Astrocyte of the cerebellum (primary cell): Measurements from ENCODE around the gene ZNF385A.

Experiments used
- DNase-seq: peaks from one replicate; pipeline ENCODE4 v3.0.0-alpha.2; 2011; ENCODE audit warnings: low read depth
- H3K4me3 ChIP-seq: 2 replicates; pipeline ENCODE4 v1.5.1; 2011; ENCODE audit warnings: mild to moderate bottlenecking, low read depth, low read length, moderate library complexity
- in situ Hi-C: cut with HindIII; loops from 2 replicates; pipeline ENCODE4 v1.10.0; 2017; ENCODE audit warnings: low sequenced_read_pairs
- TF ChIP-seq, protein P1 (sequence below): IDR thresholded peaks from 2 replicates; pipeline ENCODE4 v1.5.1; 2012; ENCODE audit warnings: low read length, low read depth, moderate library complexity, mild to moderate bottlenecking; ENCODE audit errors: missing control alignments

Gene ZNF385A

DNA sequence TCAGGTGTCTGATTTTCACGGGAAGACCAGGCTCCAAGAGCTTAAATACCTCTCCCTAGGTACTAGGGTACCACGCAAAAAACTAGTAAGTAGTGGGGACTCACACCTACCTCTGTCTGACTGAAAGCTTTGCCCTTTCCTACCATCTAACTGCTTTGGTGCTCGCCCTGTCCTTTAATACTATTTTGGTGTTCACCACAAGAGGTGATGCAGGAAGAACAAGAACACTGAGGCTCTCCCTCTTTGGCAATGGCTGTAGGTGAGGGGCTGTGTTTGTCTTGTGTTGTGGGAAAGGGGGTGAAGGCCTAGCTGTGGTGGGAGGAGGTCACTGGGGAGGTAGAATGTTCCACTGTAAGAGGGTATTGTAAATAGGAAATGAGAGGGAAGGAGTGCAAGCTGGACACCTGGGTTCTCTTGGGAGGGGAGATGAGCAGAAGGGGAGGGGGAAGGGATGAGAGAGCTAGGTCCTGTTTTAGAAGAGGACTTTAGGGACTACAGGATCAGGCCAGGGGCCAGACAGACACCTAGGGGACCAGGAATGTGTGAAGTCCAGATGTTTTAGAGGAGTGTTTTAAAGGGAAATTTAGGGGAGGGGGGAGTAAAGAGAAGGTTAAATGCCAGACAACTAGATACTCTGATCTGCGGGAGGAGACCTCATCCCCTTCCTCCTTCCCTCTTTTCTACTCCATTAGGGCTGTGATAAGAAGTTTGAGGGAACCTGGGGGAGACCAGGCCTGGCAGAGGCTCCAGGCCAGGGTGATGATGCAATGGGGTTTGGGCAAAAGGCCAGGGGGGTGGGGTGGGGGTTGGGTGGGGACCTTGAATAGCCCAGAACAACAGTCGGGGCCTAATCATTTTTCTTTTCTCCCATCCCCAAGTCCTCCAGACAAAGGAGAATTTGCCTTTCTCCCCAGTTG, 32.4 kb upstream of the ZNF385A start:
- no peak for DNase-seq
- TF ChIP-seq, protein P1, sequence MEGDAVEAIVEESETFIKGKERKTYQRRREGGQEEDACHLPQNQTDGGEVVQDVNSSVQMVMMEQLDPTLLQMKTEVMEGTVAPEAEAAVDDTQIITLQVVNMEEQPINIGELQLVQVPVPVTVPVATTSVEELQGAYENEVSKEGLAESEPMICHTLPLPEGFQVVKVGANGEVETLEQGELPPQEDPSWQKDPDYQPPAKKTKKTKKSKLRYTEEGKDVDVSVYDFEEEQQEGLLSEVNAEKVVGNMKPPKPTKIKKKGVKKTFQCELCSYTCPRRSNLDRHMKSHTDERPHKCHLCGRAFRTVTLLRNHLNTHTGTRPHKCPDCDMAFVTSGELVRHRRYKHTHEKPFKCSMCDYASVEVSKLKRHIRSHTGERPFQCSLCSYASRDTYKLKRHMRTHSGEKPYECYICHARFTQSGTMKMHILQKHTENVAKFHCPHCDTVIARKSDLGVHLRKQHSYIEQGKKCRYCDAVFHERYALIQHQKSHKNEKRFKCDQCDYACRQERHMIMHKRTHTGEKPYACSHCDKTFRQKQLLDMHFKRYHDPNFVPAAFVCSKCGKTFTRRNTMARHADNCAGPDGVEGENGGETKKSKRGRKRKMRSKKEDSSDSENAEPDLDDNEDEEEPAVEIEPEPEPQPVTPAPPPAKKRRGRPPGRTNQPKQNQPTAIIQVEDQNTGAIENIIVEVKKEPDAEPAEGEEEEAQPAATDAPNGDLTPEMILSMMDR, result no peak
- peak overlapping the region; percentile 90 for H3K4me3 ChIP-seq
- in situ Hi-C loops, result no loop called here

DNA sequence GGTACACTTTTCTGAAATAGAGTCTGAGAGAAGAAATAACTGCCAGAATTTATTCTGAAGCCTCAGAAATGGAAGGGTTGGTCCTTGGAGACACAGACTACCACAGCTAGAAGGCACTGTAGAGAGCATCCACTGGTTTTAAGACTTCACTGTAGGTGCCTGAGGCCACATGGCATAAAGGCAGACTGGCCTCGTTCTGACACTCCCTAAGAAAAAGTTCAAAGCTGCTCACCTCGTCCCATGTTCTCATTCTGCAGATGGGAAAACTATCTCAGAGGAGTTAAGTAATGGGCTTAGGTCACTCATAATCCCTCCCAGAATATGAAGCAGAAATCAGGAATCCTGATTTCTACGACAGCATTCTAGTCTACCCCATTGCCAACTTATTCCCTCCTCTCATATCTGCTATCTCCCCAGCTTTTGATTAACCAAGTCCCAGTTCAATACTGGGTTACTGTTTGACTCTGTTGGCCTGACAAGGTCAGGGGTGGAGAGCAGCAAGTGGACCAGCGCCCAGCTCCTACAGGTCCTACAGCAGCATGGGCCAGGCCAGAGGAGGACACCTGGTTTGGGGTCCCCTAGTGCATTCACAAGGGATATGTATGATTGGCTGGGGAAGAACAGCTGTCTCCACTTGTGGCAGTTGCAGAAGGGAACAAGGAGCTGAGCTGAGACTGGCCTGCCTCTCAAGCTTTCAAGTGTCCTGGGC, 30.8 kb upstream of the ZNF385A start:
- TF ChIP-seq, protein P1, result no peak
- H3K4me3 ChIP-seq, result no peak overlapping the region
- in situ Hi-C loops, result no loop called here
- DNase-seq, result no peak

DNA sequence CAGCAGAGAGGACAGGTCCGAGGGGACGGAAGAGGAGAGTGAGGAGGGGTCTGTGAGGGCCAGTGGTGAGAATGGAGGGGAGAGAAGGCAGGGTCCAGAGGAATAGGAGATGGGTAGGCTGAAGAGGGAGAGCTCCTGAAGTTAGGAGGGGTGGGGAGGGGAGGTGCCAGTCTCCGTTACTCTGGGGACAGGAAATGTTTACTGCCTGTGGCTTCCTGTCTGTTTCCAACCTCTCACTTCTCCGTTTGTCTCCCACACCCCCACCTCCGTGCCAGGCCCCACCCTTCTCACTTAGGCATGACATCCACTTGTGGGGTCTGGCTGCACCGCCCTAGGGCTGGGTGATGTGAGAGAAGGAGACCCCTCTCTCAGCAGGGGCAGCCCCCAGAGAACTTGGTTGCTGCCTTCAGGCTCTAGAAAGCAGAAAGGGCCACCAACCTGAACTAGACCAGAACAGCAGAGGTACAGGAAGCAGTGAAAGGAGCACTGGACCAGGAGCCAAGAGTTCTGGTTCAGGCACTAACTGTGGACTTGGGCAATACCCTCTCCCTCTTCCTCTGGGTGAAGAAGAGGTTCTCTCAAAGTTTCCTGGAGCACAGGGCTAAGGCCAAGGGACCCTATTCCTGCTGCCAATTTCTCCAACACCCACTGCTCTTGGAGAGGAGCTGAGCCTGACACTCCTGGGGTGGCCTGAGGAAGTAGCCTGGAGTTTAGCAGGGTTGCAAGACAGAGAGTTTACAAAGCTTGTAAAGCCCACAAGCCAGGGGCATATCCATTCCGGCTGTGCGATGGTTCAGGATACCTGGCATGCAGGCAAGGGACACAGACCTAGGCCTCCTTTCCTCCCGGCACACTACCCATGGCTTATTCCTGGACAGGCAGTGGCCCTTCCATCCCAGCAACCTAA, 29.0 kb upstream of the ZNF385A start:
- in situ Hi-C loops, result no loop called here
- H3K4me3 ChIP-seq, result no peak overlapping the region
- no peak for DNase-seq
- TF ChIP-seq, protein P1, result no peak

DNA sequence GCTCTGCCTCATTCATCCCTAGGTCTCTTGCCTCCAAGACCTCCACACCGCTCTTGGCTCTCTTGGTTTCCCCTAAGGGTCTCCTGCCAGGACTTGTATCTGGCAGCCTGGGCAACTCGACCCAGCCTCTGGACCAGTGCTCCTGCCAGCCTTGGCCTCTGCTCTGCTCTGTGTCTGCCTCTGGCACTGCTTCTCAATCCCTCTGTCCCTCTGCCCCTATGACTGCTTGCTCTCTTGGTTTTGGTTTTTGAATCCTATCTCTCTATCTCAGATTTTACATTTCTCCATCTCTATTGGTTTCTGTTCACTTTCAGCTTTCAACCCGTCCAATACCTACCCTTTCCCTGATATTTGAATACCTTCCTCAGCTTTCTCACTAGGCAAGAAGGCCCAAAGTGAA, 28.3 kb upstream of the ZNF385A start:
- no peak for DNase-seq
- no peak overlapping the region for H3K4me3 ChIP-seq
- in situ Hi-C loops, result no loop called here
- TF ChIP-seq, protein P1, result no peak

DNA sequence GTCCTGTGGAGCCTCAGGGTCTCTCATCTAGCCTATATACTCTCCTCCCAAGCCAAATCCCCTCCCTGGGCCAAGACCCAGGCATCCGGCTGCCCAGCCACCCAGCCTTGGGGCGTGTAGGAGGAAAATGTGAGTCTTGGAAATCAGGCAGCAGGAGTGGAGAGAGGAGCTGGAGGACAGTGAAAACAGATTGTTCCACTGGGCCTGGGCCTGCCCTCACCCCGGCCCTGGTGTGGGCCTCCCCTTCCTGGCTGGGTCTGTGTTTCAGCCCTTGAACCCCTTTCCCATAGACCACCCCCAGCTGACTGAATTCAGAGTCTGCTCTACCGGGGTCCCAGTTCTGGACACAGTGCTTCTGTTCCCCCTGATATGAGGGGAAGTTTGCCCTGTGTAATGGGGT, 27.8 kb upstream of the ZNF385A start:
- DNase-seq, result no peak
- H3K4me3 ChIP-seq, result no peak overlapping the region
- TF ChIP-seq, protein P1, result no peak
- in situ Hi-C loops, result no loop called here

DNA sequence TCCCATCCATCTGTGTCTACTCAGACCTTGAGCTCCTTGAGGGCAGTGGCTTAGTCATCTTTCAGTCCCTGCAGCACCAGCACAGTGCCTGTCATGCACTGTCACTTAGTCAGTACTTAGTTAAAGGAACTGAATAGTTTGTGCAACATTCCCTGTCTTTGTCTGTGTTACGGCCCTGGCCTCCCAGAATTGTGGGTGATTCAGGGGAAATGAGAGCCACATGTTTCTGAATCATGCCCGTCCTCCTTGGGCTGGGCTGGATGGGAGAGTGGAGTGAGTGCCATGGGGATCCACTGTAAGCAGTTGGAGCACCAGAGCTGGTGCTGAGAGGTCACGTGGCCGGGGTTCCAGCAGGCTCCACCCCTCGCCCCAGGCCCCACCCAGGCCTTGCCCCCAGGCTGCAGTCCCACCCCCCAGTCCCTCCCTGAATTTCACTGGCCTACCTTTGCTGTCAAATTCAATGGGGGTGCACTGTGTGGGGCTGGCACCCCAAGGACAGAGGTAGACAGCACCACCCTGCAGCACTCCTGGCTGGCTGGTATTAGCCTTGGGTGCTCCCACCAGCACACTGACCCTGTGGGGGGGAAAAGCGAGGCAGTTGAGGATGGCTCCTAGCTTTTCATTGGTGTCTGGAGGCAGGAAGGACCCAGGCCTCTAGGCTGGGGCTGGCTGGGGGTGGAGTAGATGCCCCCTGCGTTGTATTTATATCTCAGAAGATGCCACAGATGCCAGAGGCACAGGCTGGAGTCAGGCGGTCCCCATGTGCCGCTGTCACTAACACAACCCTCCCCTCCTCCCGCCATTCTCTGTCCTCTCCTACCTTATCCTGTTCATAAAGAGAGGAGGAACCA, 27.1 kb upstream of the ZNF385A start:
- in situ Hi-C loops, result no loop called here
- TF ChIP-seq, protein P1, result no peak
- H3K4me3 ChIP-seq, result no peak overlapping the region
- no peak for DNase-seq
